ENCODE measurements around the gene NIPAL3.
"Not testable (repeated sequence)": the region's sequence is repeated elsewhere in the genome, so short reads cannot be mapped to it uniquely, and the experiment has no call there.

The NIPAL3 gene

DNA sequence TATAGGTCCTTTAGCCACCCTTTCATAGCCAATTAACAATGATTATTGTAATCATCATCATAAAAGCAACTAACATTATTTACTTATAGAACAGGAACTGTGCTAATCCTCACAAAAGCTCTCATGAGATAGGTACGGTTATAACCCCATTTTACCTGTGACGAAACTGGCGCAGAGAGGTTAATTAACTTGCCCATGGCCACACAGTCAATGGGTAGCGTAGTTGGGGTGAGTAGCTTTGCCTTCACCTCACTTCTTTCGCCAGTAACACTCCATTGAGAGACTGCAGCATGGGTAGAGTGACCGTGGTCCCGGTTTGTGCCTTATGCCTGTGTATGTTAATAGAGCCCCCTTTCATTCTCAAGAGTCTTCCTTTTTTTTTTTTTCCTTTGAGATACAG lies 10.3 kb downstream of the NIPAL3 start:
- DNase-seq, result no peak

DNA sequence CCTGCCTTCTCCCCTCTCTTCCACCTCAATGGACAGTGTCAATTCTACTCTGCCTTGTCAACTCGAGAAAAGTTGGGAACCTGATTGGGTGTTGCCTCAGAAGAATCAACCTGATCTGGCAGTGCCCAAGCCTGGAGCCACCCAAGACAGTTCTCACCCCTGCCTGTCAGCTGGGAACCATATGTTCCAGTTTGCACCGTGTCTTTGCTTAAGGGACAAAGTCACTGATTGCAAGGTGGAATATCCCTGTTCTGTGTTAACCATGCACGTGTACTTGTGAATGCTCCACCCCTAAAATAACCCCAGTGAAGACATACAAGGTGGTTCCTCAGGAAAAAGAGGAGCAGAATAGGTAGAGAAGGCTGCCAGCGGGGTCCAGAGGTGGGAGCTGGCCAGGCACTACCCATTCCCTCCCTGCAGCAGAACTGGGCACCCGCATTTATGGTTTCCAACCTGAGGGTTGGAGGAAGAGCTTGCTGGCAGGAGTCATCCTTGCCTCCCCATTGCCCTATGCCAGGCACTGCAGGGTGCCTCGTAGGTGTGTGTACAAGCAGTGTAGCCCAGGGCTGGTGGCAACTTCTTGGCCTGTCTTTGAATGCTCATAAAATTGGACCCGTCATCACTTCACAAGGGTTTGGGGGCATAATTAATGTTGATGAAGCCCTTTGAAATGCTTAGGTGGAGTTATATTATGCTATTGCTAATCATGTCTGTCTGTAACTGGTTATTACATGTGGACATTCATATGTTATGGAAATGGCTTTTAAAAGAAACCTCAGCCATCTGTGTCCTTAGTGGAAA lies 11.3 kb downstream of the NIPAL3 start:
- no peak for DNase-seq

DNA sequence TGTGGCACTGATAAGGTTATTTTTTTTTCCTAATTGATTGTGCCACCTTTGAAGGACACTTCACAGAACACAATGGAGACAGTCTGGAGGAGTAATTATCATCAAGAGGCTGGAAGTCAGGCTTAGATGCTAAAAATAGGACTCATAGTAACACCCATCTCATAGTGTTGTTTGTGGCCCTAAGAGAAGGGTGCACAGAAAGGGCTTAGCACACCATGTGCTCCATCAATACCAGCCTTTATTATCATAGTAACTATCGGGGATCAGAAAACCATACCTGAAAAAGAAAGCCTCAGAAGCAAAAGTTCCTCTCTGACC lies 11.9 kb downstream of the NIPAL3 start:
- DNase-seq, result no peak

DNA sequence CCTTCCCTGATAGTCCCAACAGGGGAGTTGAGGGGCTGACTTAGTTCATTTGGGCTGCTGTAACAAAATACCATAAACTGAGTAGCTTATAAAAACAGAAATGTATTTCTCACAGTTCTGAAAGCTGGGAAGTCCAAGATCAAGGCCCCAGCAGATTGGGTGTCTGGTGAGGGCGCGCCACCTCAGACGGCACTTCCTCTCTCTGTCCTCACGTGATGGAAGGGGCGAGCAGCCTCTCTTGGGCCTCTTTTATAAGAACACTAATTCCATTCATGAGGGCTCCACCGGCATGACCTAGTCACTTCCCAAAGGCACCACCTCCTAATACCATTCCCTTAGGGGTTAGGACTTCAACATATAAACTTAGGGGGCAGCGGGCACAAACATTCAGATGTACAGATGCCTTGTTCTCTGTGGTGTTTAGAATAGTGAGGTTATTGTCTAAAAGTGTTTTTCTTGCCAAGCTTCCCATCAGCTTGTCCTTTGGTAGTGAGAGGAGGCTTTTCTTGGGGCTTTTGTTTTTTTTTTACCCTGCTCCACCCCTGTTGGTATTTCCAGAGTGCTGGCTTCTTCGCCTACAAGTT lies 20.3 kb downstream of the NIPAL3 start:
- no peak for DNase-seq

DNA sequence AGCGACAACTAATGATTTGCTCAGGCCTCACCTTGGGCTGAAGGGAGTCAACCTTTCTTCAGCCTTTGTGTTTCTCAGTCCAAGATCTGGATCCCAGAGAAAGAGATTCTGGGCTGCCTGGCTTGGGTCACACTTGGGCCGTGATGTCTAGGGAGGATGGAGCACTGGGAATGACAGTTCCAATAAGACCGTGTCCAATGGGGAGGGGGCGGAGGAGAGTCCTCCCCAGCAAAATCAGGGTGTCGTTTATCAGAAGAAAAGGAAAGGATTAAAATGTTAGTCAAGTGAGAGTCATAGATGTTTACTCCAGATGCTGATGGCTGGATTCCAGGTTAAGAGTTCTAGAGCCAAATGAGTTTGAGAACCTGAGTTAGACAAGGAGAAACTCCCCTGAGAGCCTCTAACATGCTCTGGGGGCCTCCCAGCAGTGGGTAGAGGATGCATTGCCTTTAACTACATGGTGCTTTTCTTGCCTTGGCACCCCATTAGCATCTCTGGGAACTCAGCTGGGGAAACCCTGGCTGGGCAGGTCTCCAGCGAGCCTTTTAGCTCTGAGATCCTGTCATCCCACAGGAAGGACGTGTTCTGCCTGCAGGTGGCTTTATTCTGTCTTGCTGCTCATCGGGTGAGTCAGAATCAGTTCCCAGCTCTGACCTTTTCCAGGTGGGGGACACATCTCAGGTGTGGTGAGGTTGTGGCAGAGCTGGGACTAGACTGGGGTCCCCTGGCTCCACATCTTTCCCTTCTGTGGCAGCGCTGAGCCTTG lies 22.2 kb downstream of the NIPAL3 start:
- no peak for DNase-seq

DNA sequence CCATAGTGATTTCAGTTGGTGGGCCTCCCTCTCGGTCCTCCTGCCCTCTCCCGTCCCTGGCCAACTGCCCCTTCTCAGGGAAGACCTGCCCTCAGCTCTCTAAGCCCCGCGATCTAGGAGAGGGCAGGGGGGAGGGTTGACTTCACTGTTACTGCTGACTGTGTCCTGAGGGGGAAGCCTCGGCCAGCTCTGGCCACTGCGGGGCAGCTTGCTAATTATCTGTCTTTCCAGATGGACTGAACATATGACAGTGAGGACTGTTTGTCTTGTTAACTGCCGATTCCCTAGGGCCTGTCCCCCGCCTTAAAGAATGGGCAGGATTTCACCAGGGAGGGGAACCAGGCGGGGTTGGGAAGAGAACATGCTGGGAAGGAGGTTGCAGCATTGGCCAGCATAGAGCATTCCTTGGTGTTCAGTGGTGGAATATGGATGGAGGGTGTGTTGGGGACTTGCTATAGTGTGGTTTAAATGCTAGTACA lies 22.9 kb downstream of the NIPAL3 start:
- DNase-seq, result no peak

DNA sequence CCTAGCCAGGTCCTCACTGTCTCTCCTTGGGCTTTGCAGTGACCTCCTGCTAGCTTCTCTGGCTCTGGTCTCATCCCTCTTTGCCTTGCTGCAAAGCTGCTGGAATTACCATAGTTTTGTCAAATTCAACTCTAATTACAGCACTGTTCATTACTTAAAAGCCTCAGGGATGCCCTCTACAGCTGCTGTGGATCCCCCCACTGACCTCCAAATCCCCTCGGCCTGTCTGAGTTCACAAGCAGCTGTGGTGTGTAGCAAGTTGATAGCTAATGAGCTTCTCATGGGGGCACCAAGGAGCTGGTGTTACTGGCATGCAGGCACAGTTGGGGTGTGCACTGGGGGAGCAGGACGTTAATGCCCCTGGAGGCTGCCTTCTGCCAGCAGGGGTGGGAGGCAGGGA lies 24.8 kb downstream of the NIPAL3 start:
- DNase-seq, result no peak

DNA sequence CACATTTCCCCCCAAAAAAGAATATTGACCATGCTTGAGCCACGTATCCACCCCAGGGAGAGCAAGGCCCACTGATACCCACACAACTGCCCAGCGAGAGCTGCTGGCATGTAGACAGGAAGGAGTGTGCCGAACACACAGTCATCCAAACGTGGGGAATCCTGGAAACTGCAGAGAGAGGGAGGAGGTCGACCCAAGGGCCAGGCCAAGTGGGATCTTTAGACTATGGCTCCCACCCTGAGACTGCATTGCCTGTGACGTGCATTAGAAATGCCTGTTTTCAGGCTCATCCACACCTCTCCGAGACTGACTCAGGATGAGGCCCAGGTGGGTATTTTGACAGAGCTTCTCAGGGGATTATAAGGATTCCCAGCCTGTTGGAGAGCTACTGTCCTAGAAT lies 25.9 kb downstream of the NIPAL3 start:
- no peak for DNase-seq

DNA sequence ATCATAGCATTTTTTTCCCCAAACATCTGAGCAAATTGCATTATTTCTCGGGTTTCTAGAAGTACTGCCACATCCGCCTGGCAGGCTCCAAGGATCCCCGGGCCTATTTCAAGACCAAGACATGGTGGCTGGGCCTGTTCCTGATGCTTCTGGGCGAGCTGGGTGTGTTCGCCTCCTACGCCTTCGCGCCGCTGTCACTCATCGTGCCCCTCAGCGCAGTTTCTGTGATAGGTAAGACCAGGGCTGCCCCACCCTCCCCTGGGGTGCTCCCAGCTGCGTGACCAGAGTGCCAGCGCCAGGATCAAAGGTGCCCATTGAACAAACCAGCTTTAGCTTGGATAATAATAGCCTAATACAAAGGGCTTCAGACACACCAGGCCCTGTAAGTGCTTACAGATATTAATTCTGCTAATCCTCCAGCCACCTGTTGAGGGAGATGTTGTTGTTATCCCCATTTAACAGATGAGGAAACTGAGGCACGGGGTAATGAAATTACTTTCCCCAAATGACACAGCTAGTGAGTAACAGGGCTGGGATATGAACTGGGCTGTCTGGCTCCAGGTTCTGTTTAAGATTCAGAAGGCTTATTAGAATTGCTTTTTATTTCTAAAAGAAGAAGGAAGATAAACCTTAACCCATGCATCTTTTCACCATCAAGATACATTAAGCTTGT lies 26.5 kb downstream of the NIPAL3 start:
- DNase-seq, result no peak

DNA sequence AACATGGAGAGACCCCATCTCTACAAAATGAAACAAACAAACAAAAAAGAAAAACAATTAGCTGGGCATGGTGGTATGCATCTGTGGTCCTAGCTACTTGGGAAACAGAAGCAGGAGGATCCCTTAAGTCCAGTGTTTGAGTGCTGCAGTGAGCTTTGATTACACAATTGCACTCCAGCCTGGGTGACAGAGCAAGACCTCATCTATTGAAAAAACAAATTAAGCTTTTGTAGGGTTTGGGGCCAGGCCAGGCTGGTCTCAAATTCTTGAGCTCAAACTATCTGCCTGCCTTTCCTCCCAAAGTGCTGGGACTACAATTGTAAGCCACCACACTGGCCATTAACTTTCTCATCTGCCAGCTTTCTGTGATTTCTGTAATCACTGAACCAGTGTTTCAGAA lies 27.2 kb downstream of the NIPAL3 start:
- DNase-seq, result no peak

DNA sequence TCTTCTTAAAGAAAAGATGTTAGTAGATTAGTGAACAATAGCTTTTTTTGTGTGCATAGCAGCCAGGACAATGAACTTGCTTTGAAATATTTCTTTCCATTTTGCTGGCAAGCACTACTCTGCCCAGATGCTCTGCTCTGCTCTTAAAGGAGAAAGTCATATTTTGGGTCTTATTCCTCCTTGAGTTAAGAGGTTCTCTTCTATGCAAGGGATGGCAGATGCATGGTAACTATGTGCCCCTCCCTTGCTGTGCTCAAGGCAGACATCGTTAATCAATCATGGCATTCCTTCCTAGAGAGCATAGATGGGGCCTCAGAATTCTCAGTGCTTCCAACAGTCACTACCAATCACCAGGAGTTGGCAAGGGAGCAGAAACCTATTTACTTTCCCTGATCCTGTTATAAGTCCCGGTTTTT lies 27.6 kb downstream of the NIPAL3 start:
- no peak for DNase-seq

DNA sequence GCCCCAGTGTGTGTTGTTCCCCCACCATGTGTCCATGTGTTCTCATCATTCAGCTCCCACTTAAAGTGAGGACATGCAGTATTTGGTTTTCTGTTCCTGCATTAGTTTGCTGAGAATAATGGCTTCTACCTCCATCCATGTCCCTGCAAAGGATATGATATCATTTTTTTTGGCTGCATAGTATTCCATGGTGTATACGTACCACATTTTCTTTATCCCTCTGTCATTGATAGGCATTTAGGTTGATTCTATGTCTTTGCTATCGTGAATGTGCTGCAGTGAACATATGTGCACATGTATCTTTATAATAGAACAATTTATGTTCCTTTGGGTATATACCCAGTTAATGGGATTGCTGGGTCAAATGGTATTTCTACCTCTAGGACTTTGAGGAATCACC lies 30.8 kb downstream of the NIPAL3 start:
- not testable (repeated sequence) for DNase-seq

DNA sequence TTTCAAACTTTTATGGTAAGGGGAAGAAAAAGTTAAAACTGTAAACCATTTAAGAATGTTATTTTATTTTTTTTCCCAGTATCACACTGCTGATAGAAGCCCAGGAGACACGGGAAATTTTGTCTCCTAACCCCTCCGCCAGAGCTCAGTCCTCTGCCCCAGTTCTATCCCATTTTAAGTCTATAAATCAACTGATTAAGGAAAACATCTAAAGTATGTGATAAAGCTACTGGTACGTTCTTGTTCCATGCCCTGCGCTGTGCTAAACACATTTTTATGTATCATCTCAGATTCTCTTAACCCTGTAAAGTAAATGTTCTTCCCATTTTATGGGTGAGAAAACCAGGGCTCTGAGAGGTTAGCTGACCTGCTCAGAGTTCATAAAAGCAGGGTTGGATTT lies 34.7 kb downstream of the NIPAL3 start:
- no peak for DNase-seq

DNA sequence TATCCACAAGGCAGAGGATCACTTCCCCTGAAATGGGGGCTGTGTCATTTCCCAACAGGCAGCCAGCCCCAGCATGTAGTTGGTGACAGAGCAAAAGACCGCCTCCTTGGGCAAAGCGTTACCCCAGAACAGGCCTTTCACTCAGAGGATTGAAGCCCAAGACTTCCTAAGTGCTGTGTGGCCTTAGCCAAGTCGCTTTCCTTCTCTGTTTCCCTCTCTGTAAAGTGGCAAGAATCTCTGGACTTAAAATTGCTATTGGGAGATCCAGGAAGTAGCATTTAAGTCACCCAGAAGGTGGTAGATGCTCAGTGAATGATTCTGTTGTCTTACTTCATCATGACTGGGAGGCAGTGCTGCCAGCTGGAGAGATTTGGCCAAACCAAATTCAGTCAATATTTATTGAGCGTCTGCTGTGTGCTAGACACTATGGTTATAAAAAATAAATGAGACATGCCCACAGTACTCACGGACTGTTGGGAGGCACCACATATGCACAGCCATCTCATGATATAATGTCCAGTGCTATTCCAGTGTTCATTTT lies 35.3 kb downstream of the NIPAL3 start:
- no peak for DNase-seq

DNA sequence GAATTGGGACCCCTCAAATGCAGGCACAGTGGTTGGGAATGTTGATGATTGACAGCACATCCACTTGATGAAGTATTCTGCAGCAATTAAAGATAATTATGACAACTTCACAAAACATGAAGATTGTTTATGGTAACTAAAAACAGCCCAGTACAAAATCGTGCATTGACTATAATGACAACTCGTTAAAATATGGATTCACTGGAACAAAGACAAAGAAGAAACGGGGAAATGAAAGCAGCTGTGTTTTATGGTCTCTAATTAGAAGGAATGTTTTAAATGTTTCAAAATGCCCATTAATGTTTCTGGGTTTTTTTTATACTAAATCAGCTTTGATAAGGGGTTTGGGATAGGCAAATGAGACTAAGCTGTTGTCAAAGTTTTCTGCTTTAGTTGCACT lies 36.1 kb downstream of the NIPAL3 start:
- no peak for DNase-seq

DNA sequence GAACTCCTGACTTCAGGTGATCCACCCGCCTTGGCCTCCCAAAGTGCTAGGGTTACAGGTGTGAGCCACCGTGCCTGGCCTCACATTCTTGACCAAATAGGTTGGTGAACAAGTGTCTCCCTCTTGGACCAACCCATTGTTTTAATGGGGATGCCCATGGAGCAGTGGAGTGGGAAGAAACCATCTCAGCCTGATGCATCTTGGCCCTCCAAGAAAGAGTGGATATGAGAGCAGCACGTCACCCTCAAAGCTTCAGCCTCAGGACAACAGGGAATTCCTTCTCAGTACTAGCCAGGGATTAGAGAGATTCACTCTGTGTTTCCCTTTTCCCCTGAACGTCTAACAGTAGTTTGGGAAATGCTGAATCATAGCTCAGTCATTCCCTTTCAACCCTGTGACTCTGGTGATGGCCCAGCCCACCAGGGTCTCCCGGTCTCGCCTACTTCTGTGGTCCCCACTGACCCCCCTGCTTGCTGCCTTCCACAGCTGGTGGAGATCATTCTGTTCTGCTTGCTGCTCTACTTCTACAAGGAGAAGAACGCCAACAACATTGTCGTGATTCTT lies 37.4 kb downstream of the NIPAL3 start:
- no peak for DNase-seq

DNA sequence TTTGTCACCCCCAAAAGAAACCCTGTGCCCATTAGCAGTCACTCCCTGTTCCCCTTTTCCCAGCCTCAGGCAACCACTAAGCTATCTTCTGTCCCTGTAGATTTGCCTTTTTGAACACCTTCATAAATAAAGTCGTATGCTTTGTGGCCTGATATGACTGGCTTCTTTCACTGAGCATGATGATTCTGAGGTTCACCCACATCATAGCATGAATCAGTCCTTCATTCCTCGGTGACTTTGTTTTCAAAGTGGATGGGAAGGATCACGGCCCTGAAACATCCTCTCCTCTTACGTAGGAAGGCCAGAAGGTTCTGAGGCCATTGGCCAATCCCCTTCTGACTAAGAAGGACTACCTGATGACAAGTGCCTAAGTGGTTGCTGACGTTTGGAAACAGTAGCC lies 39.1 kb downstream of the NIPAL3 start:
- DNase-seq, result no peak

DNA sequence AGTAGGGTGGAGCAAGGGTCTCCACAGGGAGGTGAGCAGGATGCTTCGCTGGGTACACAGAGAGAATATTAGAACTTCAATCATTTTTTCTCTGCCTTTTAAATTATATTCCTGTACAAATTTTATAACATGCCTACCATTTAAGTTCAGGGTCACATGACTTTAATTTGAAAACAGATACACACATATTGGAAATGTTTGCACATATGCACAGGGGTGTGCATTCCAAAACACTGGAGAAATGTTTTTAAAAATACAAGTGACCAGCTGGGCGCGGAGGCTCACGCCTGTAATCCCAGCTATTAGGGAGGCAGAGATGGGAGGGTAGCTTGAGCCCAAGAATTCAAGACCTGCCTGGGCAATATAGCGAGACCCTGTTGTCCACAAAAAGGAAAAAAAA lies 39.7 kb downstream of the NIPAL3 start:
- DNase-seq, result no peak

DNA sequence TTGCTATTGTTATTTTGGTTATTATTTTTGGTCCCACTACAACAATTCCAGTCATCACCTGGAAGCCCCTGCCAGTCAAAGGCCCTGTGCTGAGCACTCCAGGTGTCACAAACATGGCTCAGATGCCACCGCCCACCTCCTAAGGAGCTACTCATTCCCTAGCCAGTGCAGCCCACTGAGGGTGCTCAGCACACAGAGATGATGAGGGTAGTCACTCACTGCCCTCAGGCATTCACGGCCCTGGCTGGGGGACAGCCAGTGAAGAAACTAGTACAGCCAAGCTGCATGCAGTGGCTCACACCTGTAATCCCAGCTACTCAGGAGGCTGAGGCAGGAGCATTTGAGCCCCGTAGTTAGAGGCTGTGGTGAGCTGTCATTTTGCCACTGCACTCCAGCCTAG lies 42.3 kb downstream of the NIPAL3 start:
- DNase-seq, result no peak

DNA sequence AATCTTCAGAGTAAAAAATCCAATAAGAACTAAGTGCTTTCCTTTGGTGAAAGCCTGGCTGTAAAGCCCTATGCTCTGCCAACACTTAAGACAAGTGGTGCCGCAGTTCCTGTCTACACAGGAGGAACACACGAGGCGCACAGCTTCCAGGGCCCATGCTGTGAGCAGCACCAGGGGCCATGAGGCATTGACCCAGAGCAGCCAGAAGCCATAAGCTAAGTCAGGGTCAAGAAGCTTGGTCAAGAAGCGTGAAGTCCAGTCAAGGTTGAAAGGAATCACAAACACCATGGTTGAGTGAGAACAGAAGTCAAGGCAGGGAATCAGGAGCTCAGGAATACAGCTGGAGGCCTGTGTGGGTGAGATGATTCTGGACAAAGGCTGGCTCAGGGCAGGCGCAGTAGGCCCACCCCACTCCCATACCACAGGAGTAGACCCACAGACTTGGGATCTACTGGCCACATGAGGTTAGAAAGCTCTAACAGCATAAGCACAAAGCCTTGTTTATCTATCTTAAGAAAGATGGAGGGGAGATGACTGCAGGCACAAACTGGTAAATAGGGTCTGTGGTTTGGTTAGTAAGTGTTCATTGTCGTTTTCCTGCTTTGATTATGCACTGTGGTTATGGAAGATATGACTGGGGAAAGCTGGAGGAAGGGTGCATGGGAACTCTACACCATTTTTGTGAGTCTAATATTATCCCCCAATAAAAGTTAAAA lies 44.1 kb downstream of the NIPAL3 start:
- DNase-seq, result no peak

DNA sequence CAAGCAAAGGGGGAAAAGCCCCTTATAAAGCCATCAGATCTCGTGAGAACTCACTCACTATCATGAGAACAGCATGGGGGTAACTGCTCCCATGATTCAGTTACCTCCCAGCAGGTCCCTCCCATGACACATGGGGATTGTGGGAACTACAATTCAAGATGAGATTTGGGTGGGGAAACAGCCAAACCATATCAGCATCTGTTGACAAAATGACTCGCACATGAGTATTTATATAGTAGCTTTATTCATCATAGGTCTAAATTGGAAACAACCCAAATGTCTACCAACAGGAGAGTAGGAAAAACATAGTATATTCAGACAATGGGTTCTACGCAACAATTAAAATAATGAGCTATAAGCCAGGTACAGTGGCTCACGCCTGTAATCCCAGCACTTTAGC lies 46.5 kb downstream of the NIPAL3 start:
- not testable (repeated sequence) for DNase-seq

Data from NCI-H1930 (cell line).